Measurements from ENCODE around the gene AP3S2.

GRCh38 chr15:89860891-89861290 is 32.9 kb downstream of the AP3S2 start:
- no peak for TF ChIP-seq POLR2A (IDR thresholded peaks at IDR 0.05)
- TF ChIP-seq, protein P1, sequence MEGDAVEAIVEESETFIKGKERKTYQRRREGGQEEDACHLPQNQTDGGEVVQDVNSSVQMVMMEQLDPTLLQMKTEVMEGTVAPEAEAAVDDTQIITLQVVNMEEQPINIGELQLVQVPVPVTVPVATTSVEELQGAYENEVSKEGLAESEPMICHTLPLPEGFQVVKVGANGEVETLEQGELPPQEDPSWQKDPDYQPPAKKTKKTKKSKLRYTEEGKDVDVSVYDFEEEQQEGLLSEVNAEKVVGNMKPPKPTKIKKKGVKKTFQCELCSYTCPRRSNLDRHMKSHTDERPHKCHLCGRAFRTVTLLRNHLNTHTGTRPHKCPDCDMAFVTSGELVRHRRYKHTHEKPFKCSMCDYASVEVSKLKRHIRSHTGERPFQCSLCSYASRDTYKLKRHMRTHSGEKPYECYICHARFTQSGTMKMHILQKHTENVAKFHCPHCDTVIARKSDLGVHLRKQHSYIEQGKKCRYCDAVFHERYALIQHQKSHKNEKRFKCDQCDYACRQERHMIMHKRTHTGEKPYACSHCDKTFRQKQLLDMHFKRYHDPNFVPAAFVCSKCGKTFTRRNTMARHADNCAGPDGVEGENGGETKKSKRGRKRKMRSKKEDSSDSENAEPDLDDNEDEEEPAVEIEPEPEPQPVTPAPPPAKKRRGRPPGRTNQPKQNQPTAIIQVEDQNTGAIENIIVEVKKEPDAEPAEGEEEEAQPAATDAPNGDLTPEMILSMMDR (IDR thresholded peaks at IDR 0.05): no peak

Measured in adrenal gland (tissue), 5 donors.